ENCODE results near the gene STUB1. TPM values are rescaled to one million over a fixed set of nuclear protein-coding genes. Genes with fewer than 3 reads are reported as not detected.

Gene STUB1
- total and polyA plus RNA-seq, 4 donors: 59.6 to 177 (median 140) TPM

DNA sequence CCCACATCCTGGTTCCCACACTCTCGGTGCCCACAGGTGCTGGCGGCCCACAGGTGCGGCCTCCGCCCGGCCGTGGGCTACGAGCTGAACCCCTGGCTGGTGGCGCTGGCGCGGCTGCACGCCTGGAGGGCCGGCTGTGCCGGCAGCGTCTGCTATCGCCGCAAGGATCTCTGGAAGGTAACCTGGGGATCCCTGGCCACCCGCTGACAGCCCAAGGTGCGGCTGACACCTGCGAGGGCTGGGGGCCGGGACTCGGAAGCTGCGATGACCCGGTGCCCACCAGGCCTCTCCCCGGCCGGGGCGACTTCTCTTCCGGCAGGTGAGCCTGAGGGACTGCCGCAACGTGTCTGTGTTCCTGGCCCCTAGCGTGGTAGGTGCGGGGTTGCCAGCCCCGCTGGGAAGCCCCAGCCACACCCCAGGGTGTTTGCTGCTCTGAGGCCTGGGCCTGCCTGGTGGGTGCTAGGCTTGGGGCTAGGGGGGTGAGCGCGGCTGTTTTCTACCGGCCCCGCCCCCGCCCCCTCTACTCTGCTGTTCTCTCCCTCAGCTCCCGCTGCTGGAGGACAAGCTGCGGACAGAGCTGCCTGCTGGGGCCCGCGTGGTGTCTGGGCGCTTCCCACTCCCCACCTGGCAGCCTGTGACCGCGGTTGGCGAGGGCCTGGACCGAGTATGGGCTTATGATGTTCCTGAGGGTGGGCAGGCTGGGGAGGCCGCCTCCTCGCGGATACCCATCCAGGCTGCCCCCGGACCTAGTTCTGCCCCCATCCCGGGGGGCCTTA lies 41.7 kb downstream of the STUB1 start:
- H3K4me1 ChIP-seq (ENCODE audit: control insufficient read depth, insufficient read depth, low read length): peaks cover 80% of the 10 kb centered on the region
- 80% methylated on average over 44 of the region's 51 CpGs for WGBS (ENCODE audit: insufficient coverage)

DNA sequence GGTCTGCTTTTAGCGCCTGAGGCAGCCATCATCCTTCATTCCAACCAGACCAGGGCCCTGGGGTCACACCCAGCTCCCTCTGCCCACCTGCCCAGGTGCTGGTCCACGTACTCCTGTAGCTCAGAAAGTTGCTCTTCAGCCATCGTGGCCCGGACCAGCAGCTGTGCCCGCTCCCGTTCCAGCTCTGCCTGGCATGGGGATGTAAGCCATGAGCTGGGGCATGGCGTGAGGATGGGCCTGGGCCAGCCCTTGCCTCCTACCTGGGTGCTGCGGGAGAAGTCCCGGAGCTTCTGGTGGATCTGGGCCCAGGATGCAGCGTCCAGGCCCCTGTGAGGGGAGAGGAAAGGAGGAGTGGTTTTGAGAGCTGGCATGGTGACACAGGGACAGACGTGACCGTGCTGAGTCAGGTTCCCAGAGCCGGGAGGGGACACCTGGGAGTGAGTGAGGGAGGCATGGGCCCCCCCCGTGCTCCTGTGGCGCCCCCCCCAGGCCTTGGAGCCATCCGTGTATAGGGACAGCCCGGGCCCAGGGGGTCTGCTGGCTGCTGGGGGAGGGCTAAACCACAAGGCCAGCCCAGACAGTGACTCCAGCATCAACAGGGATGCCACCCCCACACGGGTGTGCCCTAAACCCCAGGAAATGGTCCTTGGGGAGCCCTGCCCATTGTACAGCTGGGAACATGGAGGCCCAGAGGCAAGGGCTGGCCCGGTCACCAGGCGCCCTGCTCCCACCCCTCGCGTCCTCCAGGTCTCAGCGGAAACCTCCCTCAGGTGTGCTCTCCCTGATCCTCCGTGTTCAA lies 42.8 kb downstream of the STUB1 start:
- 88% methylated on average over 24 of the region's 24 CpGs for WGBS (ENCODE audit: insufficient coverage)
- Histone ChIP-seq H3K27ac (ENCODE audit: low read depth, low read length) (no peak overlapping the region), H3K4me1 (ENCODE audit: control insufficient read depth, insufficient read depth, low read length) (peaks cover 79% of the 10 kb centered on the region), H3K4me3 (ENCODE audit: low read depth, low read length) (no peak overlapping the region), H3K9me3 (ENCODE audit: control insufficient read depth, insufficient read depth, low read length) (no peaks in the 10 kb centered on the region), H3K27me3 (ENCODE audit: control insufficient read depth, insufficient read depth, low read length) (no peaks in the 10 kb centered on the region), H3K36me3 (ENCODE audit: control insufficient read depth, insufficient read depth, low read length) (peaks cover 54% of the 10 kb centered on the region)
- no peak for DNase-seq (ENCODE audit: low read depth in 4 of 6, low spot score in 6 of 6)

More for the DNA sequence above, 41.7 kb downstream of the STUB1 start:
- peaks cover 65% of the 10 kb centered on the region for H3K36me3 ChIP-seq (ENCODE audit: control insufficient read depth, insufficient read depth, low read length)
- peak overlapping the region; percentile 29 for H3K4me3 ChIP-seq (ENCODE audit: low read depth, low read length)
- H3K27me3 ChIP-seq (ENCODE audit: control insufficient read depth, insufficient read depth, low read length): no peaks in the 10 kb centered on the region
- no peak for DNase-seq (ENCODE audit: low read depth in 4 of 6, low spot score in 6 of 6)
- no peak overlapping the region for H3K27ac ChIP-seq (ENCODE audit: low read depth, low read length)
- no peaks in the 10 kb centered on the region for H3K9me3 ChIP-seq (ENCODE audit: control insufficient read depth, insufficient read depth, low read length)

DNA sequence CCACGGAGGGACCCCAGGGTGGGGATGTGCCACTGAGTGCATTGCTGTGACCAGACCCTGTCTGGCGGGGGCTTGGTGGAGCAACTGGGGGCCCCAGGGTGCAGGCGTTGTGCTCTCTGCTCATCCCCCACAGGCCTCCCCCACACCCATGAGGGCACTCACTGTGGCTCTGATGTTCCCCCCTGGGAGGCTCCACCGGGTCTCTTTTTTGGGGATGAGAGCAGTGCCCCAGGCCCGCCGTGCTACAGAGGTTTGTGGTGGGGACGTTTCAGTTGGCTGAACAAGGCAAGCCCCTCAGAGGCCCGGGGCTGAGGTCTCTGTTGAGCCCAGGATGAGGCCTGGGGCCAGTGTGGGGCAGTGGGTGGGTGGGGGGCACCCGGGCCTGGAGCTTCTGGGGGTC lies 43.5 kb downstream of the STUB1 start:
- no peak for DNase-seq (ENCODE audit: low read depth in 4 of 6, low spot score in 6 of 6)
- no peak overlapping the region for H3K4me3 ChIP-seq (ENCODE audit: low read depth, low read length)
- WGBS (ENCODE audit: insufficient coverage): 88% methylated on average over 8 of the region's 9 CpGs
- no peaks in the 10 kb centered on the region for H3K9me3 ChIP-seq (ENCODE audit: control insufficient read depth, insufficient read depth, low read length)
- H3K4me1 ChIP-seq (ENCODE audit: control insufficient read depth, insufficient read depth, low read length): peaks cover 79% of the 10 kb centered on the region
- H3K27ac ChIP-seq (ENCODE audit: low read depth, low read length): no peak overlapping the region
- H3K36me3 ChIP-seq (ENCODE audit: control insufficient read depth, insufficient read depth, low read length): peaks cover 48% of the 10 kb centered on the region
- no peaks in the 10 kb centered on the region for H3K27me3 ChIP-seq (ENCODE audit: control insufficient read depth, insufficient read depth, low read length)

DNA sequence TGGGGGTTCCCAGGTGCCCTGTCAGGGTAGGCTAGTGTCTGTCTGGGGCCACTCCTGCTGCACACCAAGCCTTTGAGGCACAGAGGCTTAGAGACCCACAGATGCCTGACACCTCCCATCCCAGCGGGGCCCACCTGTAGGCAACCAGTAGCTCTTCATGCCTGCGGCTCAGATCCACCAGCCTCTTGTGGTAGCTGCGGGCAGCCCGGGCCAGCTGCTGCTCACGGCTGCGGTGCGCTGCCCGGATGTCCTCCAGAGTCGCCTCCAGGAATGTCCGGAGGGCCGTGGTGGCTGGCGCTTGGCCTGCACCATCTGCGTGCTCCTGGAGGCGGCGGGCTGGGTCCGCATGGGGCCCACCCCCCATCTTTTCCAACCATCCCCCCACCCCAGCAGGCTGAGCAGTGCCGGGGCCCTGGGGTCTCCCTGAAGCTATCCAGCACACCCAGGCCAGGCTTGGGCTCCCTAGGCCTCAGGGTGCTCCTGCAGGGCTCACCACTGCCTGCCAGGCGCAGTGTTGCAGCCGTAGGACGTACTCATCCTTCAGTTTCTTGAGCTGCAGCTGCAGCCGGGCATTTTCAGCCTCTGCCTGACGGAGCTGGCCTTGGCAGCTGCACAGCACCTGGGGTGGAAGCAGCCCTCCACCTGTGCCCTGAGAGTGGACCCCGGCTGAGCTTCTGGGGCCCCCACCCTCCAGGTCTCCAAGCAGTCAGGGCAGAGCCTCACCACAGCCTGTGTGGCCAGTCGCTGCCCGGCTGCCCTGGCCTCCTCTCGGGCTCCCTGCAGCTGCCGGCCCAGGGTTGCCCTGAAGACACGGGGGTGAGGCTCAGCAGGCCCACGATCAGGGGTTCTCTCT lies 44.2 kb downstream of the STUB1 start:
- H3K4me3 ChIP-seq (ENCODE audit: low read depth, low read length): no peak overlapping the region
- 68% methylated on average over 29 of the region's 29 CpGs for WGBS (ENCODE audit: insufficient coverage)
- no peak overlapping the region for H3K27ac ChIP-seq (ENCODE audit: low read depth, low read length)
- H3K9me3 ChIP-seq (ENCODE audit: control insufficient read depth, insufficient read depth, low read length): no peaks in the 10 kb centered on the region
- H3K27me3 ChIP-seq (ENCODE audit: control insufficient read depth, insufficient read depth, low read length): no peaks in the 10 kb centered on the region
- DNase-seq (ENCODE audit: low read depth in 4 of 6, low spot score in 6 of 6): no peak
- peaks cover 46% of the 10 kb centered on the region for H3K36me3 ChIP-seq (ENCODE audit: control insufficient read depth, insufficient read depth, low read length)
- peaks cover 77% of the 10 kb centered on the region for H3K4me1 ChIP-seq (ENCODE audit: control insufficient read depth, insufficient read depth, low read length)

DNA sequence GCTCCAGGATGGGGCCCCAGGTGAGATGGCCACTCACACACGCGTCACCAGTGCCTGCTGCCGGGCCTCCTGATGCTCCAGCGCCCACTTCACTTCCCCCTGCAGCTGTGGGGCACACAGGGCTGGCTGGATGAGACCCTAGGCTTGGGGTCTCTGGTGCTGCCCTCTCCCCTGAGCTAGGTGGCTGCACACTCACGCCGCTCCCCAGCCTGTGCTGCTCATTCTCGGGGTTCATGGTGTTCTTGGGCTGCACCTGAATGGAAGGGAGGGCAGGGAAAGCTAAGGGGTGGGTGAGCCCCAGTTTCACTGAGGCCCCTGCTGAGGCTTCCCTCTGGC lies 44.8 kb downstream of the STUB1 start:
- no peaks in the 10 kb centered on the region for H3K27me3 ChIP-seq (ENCODE audit: control insufficient read depth, insufficient read depth, low read length)
- no peak overlapping the region for H3K4me3 ChIP-seq (ENCODE audit: low read depth, low read length)
- DNase-seq (ENCODE audit: low read depth in 4 of 6, low spot score in 6 of 6): no peak
- peaks cover 76% of the 10 kb centered on the region for H3K4me1 ChIP-seq (ENCODE audit: control insufficient read depth, insufficient read depth, low read length)
- peaks cover 52% of the 10 kb centered on the region for H3K36me3 ChIP-seq (ENCODE audit: control insufficient read depth, insufficient read depth, low read length)
- 81% methylated on average over 7 of the region's 7 CpGs for WGBS (ENCODE audit: insufficient coverage)
- no peaks in the 10 kb centered on the region for H3K9me3 ChIP-seq (ENCODE audit: control insufficient read depth, insufficient read depth, low read length)
- no peak overlapping the region for H3K27ac ChIP-seq (ENCODE audit: low read depth, low read length)

DNA sequence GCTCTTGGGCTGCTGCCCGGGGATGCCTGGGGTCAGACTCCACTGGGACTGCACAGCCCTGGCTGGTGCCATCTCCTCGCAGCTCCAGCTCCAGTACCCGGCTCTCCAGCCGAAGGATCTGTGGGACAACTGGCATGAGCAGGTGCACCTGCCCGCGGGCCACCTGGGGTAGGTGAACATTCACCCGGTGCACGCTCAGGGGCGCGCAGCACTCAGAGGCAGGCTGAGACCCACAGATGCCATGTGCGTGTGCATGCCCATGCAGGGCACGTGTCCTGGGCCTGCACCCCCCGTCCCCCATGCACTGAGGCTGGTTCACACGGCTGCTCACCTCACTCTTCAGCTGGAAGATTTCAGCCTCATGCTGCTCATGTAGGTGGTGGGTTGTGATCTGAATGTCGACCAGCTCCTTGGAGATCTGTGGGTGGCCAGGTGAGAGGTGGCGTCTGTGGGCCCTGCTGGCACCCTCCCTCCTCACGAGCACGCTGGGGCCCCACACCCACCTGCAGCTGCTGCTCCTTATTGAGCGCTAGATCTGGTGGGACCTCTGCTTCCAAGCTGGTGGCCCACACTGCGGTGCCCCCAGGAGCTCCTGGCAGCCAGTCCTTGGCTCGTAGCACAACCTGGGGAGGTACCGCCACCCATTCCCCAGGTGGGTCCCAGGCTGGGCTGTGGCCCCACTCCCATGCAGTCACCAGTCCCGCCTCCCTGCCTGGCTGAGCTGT lies 45.4 kb downstream of the STUB1 start:
- Histone ChIP-seq H3K36me3 (ENCODE audit: control insufficient read depth, insufficient read depth, low read length) (peaks cover 58% of the 10 kb centered on the region), H3K4me1 (ENCODE audit: control insufficient read depth, insufficient read depth, low read length) (peaks cover 70% of the 10 kb centered on the region), H3K27ac (ENCODE audit: low read depth, low read length) (no peak overlapping the region), H3K9me3 (ENCODE audit: control insufficient read depth, insufficient read depth, low read length) (no peaks in the 10 kb centered on the region), H3K4me3 (ENCODE audit: low read depth, low read length) (no peak overlapping the region), H3K27me3 (ENCODE audit: control insufficient read depth, insufficient read depth, low read length) (no peaks in the 10 kb centered on the region)
- no peak for DNase-seq (ENCODE audit: low read depth in 4 of 6, low spot score in 6 of 6)
- WGBS (ENCODE audit: insufficient coverage): 79% methylated on average over 19 of the region's 23 CpGs

DNA sequence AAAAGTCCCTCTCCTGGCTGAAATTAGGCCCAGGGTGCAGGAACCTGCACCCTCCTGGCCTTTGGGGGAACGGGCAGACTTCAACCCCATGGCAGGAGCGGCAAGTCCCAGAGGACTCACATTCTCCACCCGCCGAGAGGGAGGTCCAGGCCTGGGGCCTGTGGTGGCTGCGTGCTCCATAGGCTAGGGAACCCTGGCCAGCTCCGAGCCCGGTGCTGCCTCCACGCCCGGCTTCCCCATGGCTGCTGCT lies 45.9 kb downstream of the STUB1 start:
- 21% methylated on average over 9 of the region's 9 CpGs for WGBS (ENCODE audit: insufficient coverage)
- no peak overlapping the region for H3K4me3 ChIP-seq (ENCODE audit: low read depth, low read length)
- no peaks in the 10 kb centered on the region for H3K27me3 ChIP-seq (ENCODE audit: control insufficient read depth, insufficient read depth, low read length)
- H3K27ac ChIP-seq (ENCODE audit: low read depth, low read length): no peak overlapping the region
- peaks cover 68% of the 10 kb centered on the region for H3K4me1 ChIP-seq (ENCODE audit: control insufficient read depth, insufficient read depth, low read length)
- no peaks in the 10 kb centered on the region for H3K9me3 ChIP-seq (ENCODE audit: control insufficient read depth, insufficient read depth, low read length)
- peaks cover 63% of the 10 kb centered on the region for H3K36me3 ChIP-seq (ENCODE audit: control insufficient read depth, insufficient read depth, low read length)
- no peak for DNase-seq (ENCODE audit: low read depth in 4 of 6, low spot score in 6 of 6)

DNA sequence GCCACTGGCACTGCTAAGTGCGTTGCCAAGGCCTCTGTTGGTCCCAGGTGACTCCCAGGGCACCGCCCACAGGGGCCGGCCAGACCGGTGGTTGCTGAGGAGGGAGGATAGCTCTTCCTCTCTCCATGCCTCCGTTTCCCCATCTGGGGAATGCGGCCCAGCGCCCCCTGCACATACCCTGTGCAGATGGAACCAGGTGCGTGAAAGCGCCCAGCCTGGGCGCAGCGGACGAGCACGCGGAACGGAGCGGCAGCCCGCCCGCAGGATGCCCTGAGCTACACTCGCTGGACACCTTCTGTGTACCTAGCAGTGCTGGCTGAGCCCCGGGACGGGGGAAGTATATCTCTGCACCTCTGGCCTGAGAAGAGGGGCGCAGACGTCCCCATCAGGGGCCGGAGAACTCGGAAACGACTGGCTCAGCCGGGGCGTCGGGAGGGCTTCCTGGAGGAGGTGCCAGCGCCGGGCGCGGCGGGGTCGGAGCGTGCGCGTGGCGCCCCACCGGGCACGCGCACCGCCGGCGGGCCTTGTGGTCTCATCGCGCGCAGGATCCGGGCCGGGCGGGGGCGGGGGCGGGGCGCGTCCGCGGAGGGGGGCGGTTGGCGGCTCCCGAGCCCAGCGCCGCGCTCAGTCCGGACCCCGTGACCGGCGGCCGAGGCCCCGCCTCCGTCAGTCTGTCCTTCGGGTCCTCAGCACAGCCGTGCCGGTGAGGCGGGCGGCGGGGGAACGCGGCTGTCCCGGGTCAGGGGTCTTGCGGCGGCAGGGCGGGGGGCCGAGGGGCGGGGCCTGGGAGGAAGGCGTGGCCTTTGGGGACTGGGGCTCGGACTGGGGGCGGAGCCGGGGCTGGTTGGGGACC lies 46.5 kb downstream of the STUB1 start, which contains the start of the genes CCDC78 and HAGHL:
Gene CCDC78 (minus strand): TSS at position 6 of the 853 bp plus-strand sequence. CDS start 76 bp downstream, outside the sequence.
Gene HAGHL (plus strand): TSS at position 669 of the 853 bp plus-strand sequence. CDS start 404 bp downstream, outside the sequence.
- Histone ChIP-seq H3K27ac (ENCODE audit: low read depth, low read length) (no peak within 1 kb of the TSS), H3K27me3 (ENCODE audit: control insufficient read depth, insufficient read depth, low read length) (no peaks in the 10 kb centered on the region), H3K9me3 (ENCODE audit: control insufficient read depth, insufficient read depth, low read length) (no peaks in the 10 kb centered on the region), H3K4me3 (ENCODE audit: low read depth, low read length) (peak within 1 kb of the TSS; percentile 59), H3K36me3 (ENCODE audit: control insufficient read depth, insufficient read depth, low read length) (peaks cover 66% of the 10 kb centered on the region), H3K4me1 (ENCODE audit: control insufficient read depth, insufficient read depth, low read length) (peaks cover 65% of the 10 kb centered on the region)
- peak in 2 of 6 donors; percentile 68 to 81 for DNase-seq (ENCODE audit: low read depth in 4 of 6, low spot score in 6 of 6)
- 1% methylated on average over 85 of the region's 88 CpGs for WGBS (ENCODE audit: insufficient coverage)

Data from spinal cord (tissue), 10 donors.